GM10266 (cell line): Measurements from ENCODE around the gene MBOAT1.

Source experiments
- DNase-seq: peaks from one replicate; pipeline ENCODE4 v3.0.0; 2012; ENCODE audit errors: extremely low spot score
- TF ChIP-seq, protein P1 (sequence below): IDR thresholded peaks from 2 replicates; pipeline ENCODE4 v1.5.1; 2012; ENCODE audit warnings: mild to moderate bottlenecking, low read depth; ENCODE audit not compliant: control insufficient read depth, insufficient read depth; ENCODE audit errors: missing control alignments

MBOAT1 gene

DNA sequence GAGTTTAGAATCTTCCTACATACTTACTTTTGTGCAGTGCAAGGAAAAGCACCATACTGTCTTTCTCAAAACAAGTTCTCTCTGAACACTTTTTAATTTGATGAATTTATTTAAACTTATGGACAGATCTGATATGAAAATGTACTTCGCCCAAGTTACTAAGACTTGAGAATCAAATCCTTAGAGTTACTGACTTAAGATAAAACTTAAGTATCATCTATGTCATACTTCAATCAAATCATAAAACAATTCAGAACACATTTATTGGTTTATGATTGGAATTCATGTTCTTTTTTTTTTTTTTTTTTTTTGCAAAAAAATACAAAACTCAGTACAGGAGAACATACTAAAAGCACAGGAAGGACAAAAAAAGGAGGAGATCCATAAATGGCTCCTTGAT lies 77.7 kb downstream of the MBOAT1 start:
- TF ChIP-seq, protein P1, sequence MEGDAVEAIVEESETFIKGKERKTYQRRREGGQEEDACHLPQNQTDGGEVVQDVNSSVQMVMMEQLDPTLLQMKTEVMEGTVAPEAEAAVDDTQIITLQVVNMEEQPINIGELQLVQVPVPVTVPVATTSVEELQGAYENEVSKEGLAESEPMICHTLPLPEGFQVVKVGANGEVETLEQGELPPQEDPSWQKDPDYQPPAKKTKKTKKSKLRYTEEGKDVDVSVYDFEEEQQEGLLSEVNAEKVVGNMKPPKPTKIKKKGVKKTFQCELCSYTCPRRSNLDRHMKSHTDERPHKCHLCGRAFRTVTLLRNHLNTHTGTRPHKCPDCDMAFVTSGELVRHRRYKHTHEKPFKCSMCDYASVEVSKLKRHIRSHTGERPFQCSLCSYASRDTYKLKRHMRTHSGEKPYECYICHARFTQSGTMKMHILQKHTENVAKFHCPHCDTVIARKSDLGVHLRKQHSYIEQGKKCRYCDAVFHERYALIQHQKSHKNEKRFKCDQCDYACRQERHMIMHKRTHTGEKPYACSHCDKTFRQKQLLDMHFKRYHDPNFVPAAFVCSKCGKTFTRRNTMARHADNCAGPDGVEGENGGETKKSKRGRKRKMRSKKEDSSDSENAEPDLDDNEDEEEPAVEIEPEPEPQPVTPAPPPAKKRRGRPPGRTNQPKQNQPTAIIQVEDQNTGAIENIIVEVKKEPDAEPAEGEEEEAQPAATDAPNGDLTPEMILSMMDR, result no peak
- no peak for DNase-seq

DNA sequence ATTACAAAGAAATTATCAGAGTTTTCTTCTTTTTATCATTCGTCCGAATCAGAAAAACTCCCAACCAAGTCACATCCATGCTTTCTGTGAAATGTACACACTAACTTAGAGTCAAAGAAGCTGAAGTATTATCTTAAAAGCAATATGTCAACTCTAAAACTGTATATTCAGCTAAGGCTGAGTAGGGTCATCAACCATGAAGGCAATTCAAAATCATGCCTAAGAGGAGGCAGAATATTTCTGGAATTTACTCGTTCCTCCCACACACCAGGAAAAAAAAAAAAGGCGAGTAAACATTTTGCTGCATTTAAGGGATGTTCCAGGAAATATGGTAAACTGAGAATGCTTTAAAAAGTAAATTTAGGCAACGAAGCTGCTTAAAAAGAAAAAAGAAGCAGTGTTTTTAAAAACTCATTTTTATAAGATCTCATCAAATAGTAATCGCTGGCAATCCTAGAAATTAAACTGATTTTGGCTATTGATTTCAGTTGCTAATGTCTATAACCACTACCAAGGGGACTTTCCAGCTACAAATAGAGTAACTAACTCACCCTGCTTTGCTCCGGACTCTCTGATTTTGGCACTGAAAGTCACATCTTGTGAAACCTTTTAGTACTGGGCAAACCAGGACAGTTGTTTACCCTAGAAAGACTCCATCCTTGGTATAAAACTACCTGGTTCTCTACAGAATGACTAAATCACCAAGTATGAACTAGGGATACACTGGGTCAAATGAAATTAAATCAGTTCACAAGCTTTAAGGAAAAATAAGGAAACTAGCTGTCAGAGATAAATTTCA lies 82.8 kb downstream of the MBOAT1 start:
- TF ChIP-seq, protein P1, result no peak
- no peak for DNase-seq

DNA sequence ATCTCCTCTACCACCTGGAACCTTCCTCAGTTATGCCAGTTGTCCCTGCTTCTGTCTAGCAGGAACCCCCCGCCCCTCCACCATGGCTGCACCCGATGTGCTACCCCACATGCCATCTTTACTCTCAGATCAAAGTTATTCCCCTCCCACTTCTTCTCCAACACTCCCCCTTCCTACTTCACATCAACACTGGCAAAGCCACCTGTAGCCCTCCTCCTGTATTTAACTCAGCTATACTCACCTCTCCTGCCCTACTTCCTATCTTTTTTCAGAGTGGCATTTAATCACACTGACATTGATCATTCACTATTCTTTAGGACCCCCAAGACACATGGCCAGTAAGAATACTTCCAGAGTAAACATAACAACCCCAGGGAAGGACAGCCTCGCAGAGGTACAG lies 84.3 kb downstream of the MBOAT1 start:
- no peak for DNase-seq
- TF ChIP-seq, protein P1, result no peak

DNA sequence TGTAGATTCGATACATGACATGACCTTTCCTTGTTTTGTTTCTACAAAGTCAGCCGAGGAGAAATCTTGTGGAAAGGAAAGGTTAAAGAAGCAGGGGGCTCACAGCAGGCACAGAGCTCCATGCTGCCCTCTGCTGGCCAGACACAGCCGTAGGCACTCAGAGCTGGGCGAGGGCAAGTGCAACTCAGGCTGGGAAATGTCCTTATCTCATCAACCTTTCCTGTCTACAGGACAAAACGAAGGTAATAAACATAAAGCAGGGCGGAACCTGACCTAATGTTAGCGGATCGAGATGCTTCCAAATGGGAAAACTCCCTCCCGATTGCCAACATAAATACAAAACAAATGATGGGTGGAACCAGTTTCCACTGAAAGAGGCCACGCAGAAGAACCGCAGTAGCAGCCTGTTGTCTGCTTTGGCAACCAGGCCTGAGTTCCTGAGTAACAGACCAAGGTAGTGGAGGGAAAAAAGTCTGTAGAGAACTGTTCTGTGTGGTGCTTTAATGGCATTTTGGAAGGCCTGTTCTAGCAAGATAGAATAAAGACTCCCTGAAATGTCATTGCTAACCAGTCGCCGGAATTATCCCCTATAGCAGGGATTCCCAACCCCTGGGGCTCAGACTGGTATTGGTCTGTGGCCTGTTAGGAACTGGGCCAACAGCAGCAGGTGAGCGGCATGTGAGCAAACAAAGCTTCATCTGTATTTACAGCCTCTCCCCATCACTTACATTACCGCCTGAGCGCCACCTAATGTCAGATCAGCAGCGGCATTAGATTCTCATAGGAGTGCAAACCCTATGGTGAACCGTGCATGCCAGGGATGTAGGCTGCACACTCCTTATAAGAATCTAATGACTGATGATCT lies 85.2 kb downstream of the MBOAT1 start:
- TF ChIP-seq, protein P1, result peak; percentile 99
- peak; percentile 63 for DNase-seq

DNA sequence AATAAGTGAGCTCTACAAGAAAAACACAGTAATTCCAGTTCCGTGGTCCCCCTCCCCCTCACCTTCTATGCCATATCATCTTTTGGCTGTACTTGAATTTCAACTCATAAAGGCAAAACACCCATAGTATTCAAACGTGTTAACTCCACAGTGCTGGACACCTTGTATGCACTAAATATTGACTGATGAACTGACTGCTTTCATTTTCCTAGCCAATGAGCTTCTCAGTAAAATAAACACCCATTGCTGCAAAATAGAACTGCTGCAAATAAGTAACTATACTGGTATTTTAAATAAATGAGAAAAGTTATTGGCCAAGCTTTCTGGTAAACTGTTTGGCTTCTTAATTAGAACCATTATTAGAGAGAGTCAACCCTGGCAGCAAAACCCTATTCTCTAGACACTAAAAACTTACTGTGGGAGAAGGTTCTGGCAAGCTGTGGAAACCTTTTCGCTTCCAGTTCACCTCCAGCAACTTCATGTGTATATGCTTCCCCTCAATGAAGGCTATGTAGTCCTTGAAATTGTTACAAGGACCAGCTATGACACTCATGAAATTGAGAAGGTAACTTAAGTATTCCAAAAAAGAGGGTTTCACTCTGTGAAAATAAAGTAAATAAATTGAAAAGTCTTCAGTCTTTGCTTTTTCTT lies 86.0 kb downstream of the MBOAT1 start:
- TF ChIP-seq, protein P1, result no peak
- no peak for DNase-seq

DNA sequence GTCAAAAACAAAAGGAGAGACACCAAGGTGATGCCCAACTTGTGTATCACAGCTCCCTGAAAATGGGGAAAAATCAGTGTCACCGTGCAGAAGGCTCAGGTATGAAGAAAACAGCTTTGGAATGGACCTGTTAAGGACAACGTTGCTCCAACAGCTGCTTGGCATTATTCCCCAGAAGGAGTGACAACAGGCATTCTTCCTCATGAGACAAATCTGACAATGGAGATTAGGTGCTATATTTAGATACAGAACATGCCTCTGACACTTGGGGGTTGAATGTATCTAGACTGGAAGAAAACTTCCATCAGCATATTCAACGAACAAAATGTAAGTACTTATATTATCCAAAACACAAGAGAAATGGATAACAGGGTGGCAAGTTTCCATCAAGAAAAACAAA lies 87.7 kb downstream of the MBOAT1 start:
- TF ChIP-seq, protein P1, result no peak
- no peak for DNase-seq

DNA sequence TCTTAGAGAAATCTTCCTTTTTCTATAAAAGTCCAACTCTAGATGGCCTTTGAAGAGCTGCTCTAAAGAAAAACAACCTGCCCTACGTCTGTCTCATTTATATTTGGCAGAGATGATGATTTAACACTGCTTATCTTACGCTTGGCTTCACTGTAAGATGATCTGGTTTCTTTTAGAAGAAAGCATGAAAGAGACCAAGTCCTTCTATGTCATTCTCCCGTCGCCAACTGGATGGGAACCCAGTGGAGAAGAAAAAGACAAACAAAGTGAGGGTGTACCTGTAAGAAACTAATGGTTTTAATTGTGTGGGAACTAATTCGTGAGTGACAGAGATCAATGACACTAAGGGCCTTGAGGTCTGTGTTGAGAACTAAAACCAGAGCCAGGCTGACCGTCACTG lies 92.8 kb downstream of the MBOAT1 start:
- TF ChIP-seq, protein P1, result no peak

More for the DNA sequence above, 92.8 kb downstream of the MBOAT1 start:
- no peak for DNase-seq
